HepG2 (cell line): ENCODE results near the gene CARD19. TPM values are rescaled to one million over a fixed set of nuclear protein-coding genes. Genes with fewer than 3 reads are reported as not detected.

Source experiments
- ATAC-seq: fragments of 200-7000 bp; cut with Tn5 transposase; 3 replicates; pipeline ENCODE4 v1.9.1; 2020; ENCODE audit warnings: mild to moderate bottlenecking, moderate library complexity
- BruUV-seq: library from RNA; stranded (reverse); fragments of 400-500 nt; replicated peaks from 2 replicates; lab custom pipeline; 2021; lab: Mats Ljungman, UMichigan
- CTCF ChIA-PET: fragments of 300-600 bp; formaldehyde crosslinking; extraction: SDS; loops from one replicate; lab custom pipeline; 2021; ENCODE audit warnings: low total read pairs, inconsistent platforms, low intra/inter-chr PET ratio; lab: Yijun Ruan, JAX
- POLR2A ChIA-PET: fragments of 350-600 bp; sonication (Branson Sonifier 250); formaldehyde crosslinking; loops from one replicate; lab custom pipeline; 2020; ENCODE audit warnings: antibody characterized with exemption, inconsistent platforms; lab: Yijun Ruan, JAX
- DNase-seq: peaks from one replicate; pipeline ENCODE4 v3.0.0-alpha.2; 2015; ENCODE audit warnings: low spot score
- FAIRE-seq: peaks from 3 replicates; lab custom pipeline; 2011; peaks lifted over from hg19 to GRCh38; lab: Jason Lieb, UNC
- H2AFZ ChIP-seq: one replicate; pipeline ENCODE4 v1.6.1; 2011; ENCODE audit warnings: low read length, inconsistent platforms
- H3K27ac ChIP-seq: fragments of 300-600 bp; 3 replicates; pipeline ENCODE4 v1.8.0; 2011; ENCODE audit warnings: mixed run types, mild to moderate bottlenecking, mixed read lengths, low read length, inconsistent platforms; ENCODE audit not compliant: insufficient read depth; ENCODE audit errors: extremely low read length
- H3K27me3 ChIP-seq, 2 experiments: fragments of 200-600 bp in 1 of 2; 2 replicates in 1 of 2; 3 replicates in 1 of 2; pipeline versions ENCODE4 v1.6.0 to v1.8.0; 2011; ENCODE audit warnings: low read length in 2 of 2, mild to moderate bottlenecking in 2 of 2, moderate library complexity in 2 of 2, inconsistent platforms in 1 of 2; ENCODE audit not compliant: insufficient read depth in 2 of 2, control insufficient read depth in 1 of 2
- H3K36me3 ChIP-seq, 2 experiments: fragments of 200-600 bp in 1 of 2; replicated peaks in 1 of 2; 2 replicates in 1 of 2; 3 replicates in 1 of 2; pipeline versions ENCODE4 v1.5.1 to v1.8.0; 2011; ENCODE audit warnings: low read length in 2 of 2, inconsistent platforms in 1 of 2; ENCODE audit not compliant: insufficient read depth in 2 of 2, control insufficient read depth in 1 of 2
- H3K4me1 ChIP-seq: 2 replicates; pipeline ENCODE4 v1.5.1; 2012; ENCODE audit warnings: low read length, inconsistent platforms; ENCODE audit not compliant: insufficient read depth
- H3K4me2 ChIP-seq: 2 replicates; pipeline ENCODE4 v1.6.0; 2011; ENCODE audit warnings: low read depth, low read length, inconsistent platforms
- H3K4me3 ChIP-seq, 3 experiments: fragments of 200-600 bp in 1 of 3; sonication (generic), shearing (Covaris generic) in 1 of 3; replicated peaks in 1 of 3; 2 replicates each; pipeline ENCODE4 v1.5.1; 2011 to 2016; ENCODE audit warnings: low read length in 3 of 3, inconsistent platforms in 2 of 3, low read depth in 2 of 3, mild to moderate bottlenecking in 2 of 3, control low read depth in 1 of 3, mixed read lengths in 1 of 3; ENCODE audit not compliant: insufficient read depth in 1 of 3
- H3K79me2 ChIP-seq: one replicate; pipeline ENCODE4 v1.6.1; 2011; ENCODE audit warnings: low read length, inconsistent platforms; ENCODE audit not compliant: insufficient read depth
- H3K9ac ChIP-seq: 2 replicates; pipeline ENCODE4 v1.6.0; 2011; ENCODE audit warnings: mild to moderate bottlenecking, low read depth, low read length, inconsistent platforms; ENCODE audit not compliant: insufficient read depth
- H3K9me3 ChIP-seq: 2 replicates; pipeline ENCODE4 v1.5.1; 2012; ENCODE audit warnings: mild to moderate bottlenecking, low read length
- H4K20me1 ChIP-seq: 2 replicates; pipeline ENCODE4 v1.6.0; 2011; ENCODE audit warnings: inconsistent platforms, mild to moderate bottlenecking, low read length, moderate library complexity; ENCODE audit not compliant: insufficient read depth
- E2F5 ChIP-seq: sonication (generic); formaldehyde crosslinking; conservative IDR thresholded peaks from 2 replicates; pipeline ENCODE4 v1.4.0; 2020; ENCODE audit warnings: missing genetic modification reagents
- GTF3A ChIP-seq: sonication (generic); formaldehyde crosslinking; conservative IDR thresholded peaks from 2 replicates; pipeline ENCODE4 v1.4.0; 2020; ENCODE audit warnings: mild to moderate bottlenecking, missing genetic modification reagents
- HNRNPH1 ChIP-seq: fragments of 200-400 bp; formaldehyde crosslinking; optimal IDR thresholded peaks from 2 replicates; pipeline ENCODE3; 2017; ENCODE audit warnings: mild to moderate bottlenecking, low read depth, low read length
- HOXA9 ChIP-seq: sonication (generic); formaldehyde crosslinking; IDR thresholded peaks from 2 replicates; pipeline ENCODE4 v1.8.1; 2022; ENCODE audit warnings: missing genetic modification reagents, mild to moderate bottlenecking, moderate library complexity, borderline replicate concordance
- PHF5A ChIP-seq: IDR thresholded peaks from one replicate; pipeline ENCODE4 v1.6.1; 2018; ENCODE audit warnings: low read depth, missing genetic modification reagents; ENCODE audit not compliant: unreplicated experiment
- TEAD3 ChIP-seq: optimal IDR thresholded peaks from 2 replicates; pipeline ENCODE3; 2016; ENCODE audit warnings: borderline replicate concordance
- ZBED4 ChIP-seq: sonication (generic); formaldehyde crosslinking; IDR thresholded peaks from 2 replicates; pipeline ENCODE4 v1.4.0; 2020; ENCODE audit warnings: missing genetic modification reagents, borderline replicate concordance
- ZNF564 ChIP-seq: sonication (generic); formaldehyde crosslinking; IDR thresholded peaks from 2 replicates; pipeline ENCODE4 v1.8.1; 2023; ENCODE audit warnings: mild to moderate bottlenecking, missing genetic modification reagents
- ZNF615 ChIP-seq: sonication (generic); formaldehyde crosslinking; IDR thresholded peaks from 2 replicates; pipeline ENCODE4 v1.5.0; 2020; ENCODE audit warnings: mild to moderate bottlenecking, missing genetic modification reagents, borderline replicate concordance
- ZNF670 ChIP-seq: sonication (generic); formaldehyde crosslinking; IDR thresholded peaks from 2 replicates; pipeline ENCODE4 v1.8.0; 2022; ENCODE audit warnings: mild to moderate bottlenecking, missing genetic modification reagents, borderline replicate concordance
- ZNF737 ChIP-seq: sonication (generic); formaldehyde crosslinking; IDR thresholded peaks from 2 replicates; pipeline ENCODE4 v1.5.0; 2020; ENCODE audit warnings: missing genetic modification reagents, mild to moderate bottlenecking, borderline replicate concordance
- ZNF784 ChIP-seq: sonication (generic); formaldehyde crosslinking; IDR thresholded peaks from 2 replicates; pipeline ENCODE4 v1.5.1; 2020; ENCODE audit warnings: missing genetic modification reagents, mild to moderate bottlenecking, borderline replicate concordance
- ZNF841 ChIP-seq: sonication (generic); formaldehyde crosslinking; IDR thresholded peaks from 2 replicates; pipeline ENCODE4 v1.8.1; 2023; ENCODE audit warnings: missing genetic modification reagents, borderline replicate concordance
- ZNF879 ChIP-seq: sonication (generic); formaldehyde crosslinking; IDR thresholded peaks from 2 replicates; pipeline ENCODE4 v1.8.1; 2023; ENCODE audit warnings: missing genetic modification reagents
- WGBS: methylation state at CpG from one replicate; pipeline ENCODE4 v1.1.6; 2017; ENCODE audit warnings: low lambda C conversion rate; 5-methylcytosine and 5-hydroxymethylcytosine counted together
- in situ Hi-C: cut with HindIII; loops from 2 replicates; pipeline ENCODE4 v1.10.0; 2017; ENCODE audit warnings: low pct_unique_long_range_greater_than_20kb; ENCODE audit not compliant: extremely low pct_ligation_motif_present
- intact Hi-C: fragments of 100-400 bp; cut with micrococcal nuclease; formaldehyde crosslinking; loops from one replicate; pipeline ENCODE4 v1.10.0; 2022; ENCODE audit not compliant: unreplicated experiment
- polyA plus RNA-seq, 8 experiments: library from polyadenylated mRNA; depleted of rRNA in 3 of 8; stranded (reverse) in 7 of 8; unstranded in 1 of 8; fragments of >200 nt; fragmentation: Illumina TruSeq in 4 of 8; extraction: Trizol in 4 of 8; gene quantifications; 2 replicates each; pipeline versions ENCODE4 v1.2.1 to v1.2.3, GENCODE V29; 2011 to 2016; ENCODE audit warnings: low read depth in 4 of 8, missing spikeins in 1 of 8, mixed read lengths in 1 of 8; ENCODE audit not compliant: insufficient read depth in 1 of 8
- total RNA-seq, 5 experiments: library from RNA; depleted of rRNA; stranded (reverse); fragments of >200 nt; fragmentation: Illumina TruSeq; extraction: Trizol; gene quantifications; 2 replicates each; pipeline ENCODE4 v1.2.3, GENCODE V29; 2016; ENCODE audit warnings: low read depth in 1 of 5

The CARD19 gene
- total and polyA plus RNA-seq, 2 of the 13 experiments (the other 11 are each of a cell fraction or from before 2014, with no cell fraction given): 18.4 to 47.2 TPM

DNA sequence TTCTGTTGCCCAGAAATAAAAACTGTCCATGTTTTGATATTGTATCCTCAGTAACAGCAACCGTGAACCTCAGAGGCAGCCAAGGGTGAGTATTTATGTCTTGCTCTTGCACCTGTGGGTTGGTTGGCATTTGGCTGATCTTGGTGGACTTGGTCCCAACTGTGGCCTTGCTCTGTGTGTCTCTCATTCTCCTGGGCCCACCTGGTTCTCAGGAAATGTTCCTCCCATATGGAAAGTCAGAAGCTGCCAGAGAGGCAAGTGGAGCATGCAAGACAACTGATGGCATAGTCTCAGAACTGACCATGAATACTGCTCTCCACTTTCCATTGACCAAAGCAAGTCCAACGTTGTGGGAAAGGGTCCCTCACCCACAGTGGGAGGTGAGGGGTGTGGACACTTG, 51.6 kb downstream of the CARD19 start:
- BruUV-seq: no TSS peak
- intact Hi-C loops (no loop called here), in situ Hi-C loops (no loop called here)
- CTCF ChIA-PET: no interaction called here
- DNase-seq (no peak), ATAC-seq (no peak), FAIRE-seq (no peak)
- TF ChIP-seq ZNF564 (no peak), GTF3A (no peak), PHF5A (no peak)
- Histone ChIP-seq H3K4me3 (no peak overlapping the region), H3K4me2 (no peak overlapping the region), H3K27ac (no peak overlapping the region), H3K27me3 (peaks cover 0 to under 1% of the 10 kb centered on the region in 2 experiments; a peak in 1 of 5 replicates), H2AFZ (no peak overlapping the region), H4K20me1 (no peaks in the 10 kb centered on the region), H3K9me3 (no peaks in the 10 kb centered on the region), H3K36me3 (no peaks in the 10 kb centered on the region), H3K4me1 (peaks cover 31% of the 10 kb centered on the region), H3K9ac (no peak overlapping the region), H3K79me2 (no peaks in the 10 kb centered on the region)
- POLR2A ChIA-PET: no interaction called here
- 26% methylated on average over 2 of the region's 2 CpGs for WGBS

GRCh38 chr9:93148721-93149120, 52.7 kb downstream of the CARD19 start:
- ChIA-PET POLR2A (interaction anchor here (3.3 kb wide), 1 partner anchor 14 kb away, joined by 15 read pairs; the partner anchor contains the start of gene NINJ1), CTCF (no interaction called here)
- no peak overlapping the region for H3K4me3 ChIP-seq
- no peaks in the 10 kb centered on the region for H3K36me3 ChIP-seq
- no peaks in the 10 kb centered on the region for H4K20me1 ChIP-seq
- no TSS peak for BruUV-seq
- no peaks in the 10 kb centered on the region for H3K9me3 ChIP-seq
- DNase-seq (no peak), FAIRE-seq (no peak), ATAC-seq (no peak)
- WGBS: 50% methylated on average over 2 of the region's 2 CpGs
- peaks cover 20% of the 10 kb centered on the region for H3K4me1 ChIP-seq
- peaks cover 0 to 2% of the 10 kb centered on the region in 2 experiments; a peak in 1 of 5 replicates for H3K27me3 ChIP-seq
- no peaks in the 10 kb centered on the region for H3K79me2 ChIP-seq
- H3K9ac ChIP-seq: no peak overlapping the region
- in situ Hi-C loops: no loop called here
- H2AFZ ChIP-seq: no peak overlapping the region
- no peak overlapping the region for H3K27ac ChIP-seq
- intact Hi-C loops: no loop called here
- no peak overlapping the region for H3K4me2 ChIP-seq
- no peak for TF ChIP-seq ZNF879 (CRISPR knock-in tag)
- no peak for TF ChIP-seq HOXA9 (CRISPR knock-in tag)
- no peak for TF ChIP-seq E2F5 (CRISPR knock-in tag)
- no peak for TF ChIP-seq ZNF784
- TF ChIP-seq ZNF841 (CRISPR knock-in tag): no peak
- no peak for TF ChIP-seq ZNF737 (CRISPR knock-in tag)
- no peak for TF ChIP-seq TEAD3 (CRISPR knock-in tag)
- no peak for TF ChIP-seq ZBED4 (CRISPR knock-in tag)
- no peak for TF ChIP-seq ZNF615 (CRISPR knock-in tag)
- no peak for TF ChIP-seq ZNF670
- TF ChIP-seq HNRNPH1: no peak
